22Rv1 (cell line): ENCODE results near the gene GRPEL1.

Experiments
- ZFX ChIP-seq: fragments of 450-650 bp; IDR thresholded peaks from 2 replicates; pipeline ENCODE4 v1.6.1; 2017; ENCODE audit warnings: antibody characterized with exemption, borderline replicate concordance
- TF ChIP-seq, protein P1 (sequence below): fragments of 450-650 bp; IDR thresholded peaks from 2 replicates; pipeline ENCODE4 v1.5.1; 2017; ENCODE audit warnings: mild to moderate bottlenecking

DNA sequence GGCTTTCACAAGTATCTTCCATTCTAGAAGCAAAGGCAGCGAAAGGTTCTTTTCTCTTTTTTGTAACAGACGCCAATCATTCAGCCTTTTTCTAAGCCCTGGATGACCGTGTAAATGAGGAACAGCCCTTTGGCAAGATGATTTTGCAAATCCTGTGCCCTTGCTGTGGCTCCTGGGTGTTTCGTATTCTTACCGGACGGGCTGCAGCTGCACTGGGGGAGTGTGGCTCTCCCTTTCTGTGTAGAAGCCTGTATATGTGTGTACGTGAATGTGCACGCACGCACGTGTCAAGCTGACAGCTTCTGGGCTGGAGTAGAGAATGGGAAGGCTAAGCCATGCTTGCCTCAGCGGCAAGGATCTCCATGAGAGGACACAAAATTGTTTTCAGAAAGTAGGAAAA is 8.2 kb downstream of the GRPEL1 start:
- TF ChIP-seq, protein P1, sequence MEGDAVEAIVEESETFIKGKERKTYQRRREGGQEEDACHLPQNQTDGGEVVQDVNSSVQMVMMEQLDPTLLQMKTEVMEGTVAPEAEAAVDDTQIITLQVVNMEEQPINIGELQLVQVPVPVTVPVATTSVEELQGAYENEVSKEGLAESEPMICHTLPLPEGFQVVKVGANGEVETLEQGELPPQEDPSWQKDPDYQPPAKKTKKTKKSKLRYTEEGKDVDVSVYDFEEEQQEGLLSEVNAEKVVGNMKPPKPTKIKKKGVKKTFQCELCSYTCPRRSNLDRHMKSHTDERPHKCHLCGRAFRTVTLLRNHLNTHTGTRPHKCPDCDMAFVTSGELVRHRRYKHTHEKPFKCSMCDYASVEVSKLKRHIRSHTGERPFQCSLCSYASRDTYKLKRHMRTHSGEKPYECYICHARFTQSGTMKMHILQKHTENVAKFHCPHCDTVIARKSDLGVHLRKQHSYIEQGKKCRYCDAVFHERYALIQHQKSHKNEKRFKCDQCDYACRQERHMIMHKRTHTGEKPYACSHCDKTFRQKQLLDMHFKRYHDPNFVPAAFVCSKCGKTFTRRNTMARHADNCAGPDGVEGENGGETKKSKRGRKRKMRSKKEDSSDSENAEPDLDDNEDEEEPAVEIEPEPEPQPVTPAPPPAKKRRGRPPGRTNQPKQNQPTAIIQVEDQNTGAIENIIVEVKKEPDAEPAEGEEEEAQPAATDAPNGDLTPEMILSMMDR: no peak
- TF ChIP-seq ZFX: no peak
